ENCODE measurements around the gene SACS. TPM values are rescaled to one million over a fixed set of nuclear protein-coding genes. Genes with fewer than 3 reads are reported as not detected.

Gene SACS
- total and polyA plus RNA-seq, 2 of the 8 experiments (the other 6 are each of a cell fraction or from before 2014, with no cell fraction given), result 11.0 to 54.2 TPM

- TF ChIP-seq CHD7 (IDR thresholded peaks at IDR 0.05; ENCODE audit: insufficient replicate concordance, low read length) (peak; percentile 86), RFX5 (IDR thresholded peaks at IDR 0.05; ENCODE audit: borderline replicate concordance, low read depth, low read length) (no peak), TBP (IDR thresholded peaks at IDR 0.05; ENCODE audit: low read depth, low read length) (peak; percentile 27; the same call in 1 of the 2 replicates), GTF2F1 (IDR thresholded peaks at IDR 0.05; ENCODE audit: borderline replicate concordance, low read depth, low read length) (no peak), CTBP2 (IDR thresholded peaks at IDR 0.05; ENCODE audit: borderline replicate concordance, insufficient read depth, insufficient read length, low read length) (no peak), BCL11A (IDR thresholded peaks at IDR 0.05; ENCODE audit: low read depth in 2 of 2, low read length in 2 of 2) (no peak), SP1 (IDR thresholded peaks at IDR 0.05; ENCODE audit: low read depth, low read length) (no peak), TEAD4 (IDR thresholded peaks at IDR 0.05; ENCODE audit: low read depth, low read length) (no peak), ASH2L (IDR thresholded peaks at IDR 0.05; ENCODE audit: low read length) (no peak), CREB1 (IDR thresholded peaks at IDR 0.05) (no peak)
Measured at GRCh38 chr13:23449398-23450162, 16.1 kb upstream of the SACS start (continued).

All from H1 (cell line).